GM12872 (cell line): ENCODE measurements around the gene KLHL3.
A peak's percentile ranks its signal among the peaks of the same experiment; 100 is the strongest.

ENCODE experiments used
- CTCF ChIP-seq: IDR thresholded peaks from 3 replicates; pipeline ENCODE4 v1.5.1; 2011; ENCODE audit warnings: low read depth, mild to moderate bottlenecking, low read length, moderate library complexity; ENCODE audit not compliant: insufficient read depth

The KLHL3 gene

GRCh38 chr5:137760294-137760693, 24.4 kb upstream of the KLHL3 start:
- TF ChIP-seq CTCF, result no peak

DNA sequence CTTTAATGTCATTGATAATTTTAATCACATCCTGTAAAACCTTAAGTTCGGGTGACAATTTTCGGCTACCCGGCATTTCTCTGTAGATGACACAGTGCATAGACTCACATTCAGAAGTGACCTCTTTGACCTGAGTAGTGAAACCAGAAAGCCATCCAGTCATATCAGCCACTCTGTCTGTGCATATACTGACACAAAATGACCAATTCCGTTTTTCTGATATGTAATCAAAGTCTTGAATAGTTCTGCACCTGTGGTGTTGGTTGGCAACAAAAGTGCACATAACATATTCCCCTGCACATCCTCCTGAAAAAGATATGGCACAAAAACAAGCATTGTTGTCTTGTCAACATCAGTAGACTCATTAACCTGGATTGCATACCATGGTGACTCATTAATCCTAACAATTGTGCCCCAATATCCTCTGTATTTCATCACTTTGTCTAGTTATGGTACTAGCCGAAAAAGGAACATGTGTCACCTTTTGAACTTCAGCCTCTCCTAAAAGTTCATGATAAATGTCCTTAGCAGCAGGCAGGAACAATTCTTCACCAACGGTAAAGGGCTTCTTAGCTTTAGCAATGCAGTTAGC, 22.9 kb upstream of the KLHL3 start:
- TF ChIP-seq CTCF, result no peak

GRCh38 chr5:137758121-137758520, 22.2 kb upstream of the KLHL3 start:
- no peak for TF ChIP-seq CTCF

GRCh38 chr5:137757634-137758033, 21.7 kb upstream of the KLHL3 start:
- no peak for TF ChIP-seq CTCF

DNA sequence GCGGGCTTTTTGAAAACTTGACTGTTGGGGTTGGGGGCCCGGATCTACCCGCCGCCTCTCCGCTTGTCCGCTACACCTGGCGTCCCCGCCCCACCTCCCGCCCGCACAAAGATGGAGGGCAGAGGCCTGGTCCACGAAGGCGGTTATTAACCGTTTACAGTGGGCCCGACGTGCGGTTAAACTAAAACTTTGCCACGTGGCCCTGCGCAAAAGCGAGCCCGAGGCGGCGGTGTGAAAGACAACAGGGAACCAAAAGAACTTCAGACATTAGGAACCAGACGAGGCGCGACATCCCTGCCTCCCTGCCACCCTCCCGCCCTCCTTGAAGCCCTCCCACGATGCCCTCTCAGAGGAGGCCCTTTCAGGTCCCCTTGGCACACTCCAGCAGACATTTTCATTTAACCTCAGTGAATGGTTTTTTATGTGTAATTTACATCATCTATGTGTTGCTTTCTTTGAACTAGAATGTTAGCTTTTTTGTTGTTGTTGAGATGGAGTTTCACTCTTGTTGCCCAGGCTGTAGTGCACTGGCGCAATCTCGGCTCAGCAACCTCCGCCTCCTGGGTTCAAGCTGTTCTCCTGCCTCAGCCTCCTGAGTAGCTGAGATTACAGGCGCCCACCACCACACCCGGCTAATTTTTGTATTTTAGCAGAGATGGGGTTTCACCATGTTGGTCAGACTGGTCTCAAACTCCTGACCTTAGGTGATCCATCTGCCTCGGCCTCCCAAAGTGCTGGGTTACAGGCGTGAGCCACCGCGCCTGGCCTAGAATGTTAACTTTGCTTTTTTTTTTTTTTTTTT, 19.3 kb upstream of the KLHL3 start:
- no peak for TF ChIP-seq CTCF

- TF ChIP-seq CTCF, result 0 out of 3 replicates have a peak, but pooled peaks have one; percentile 8
Measured at GRCh38 chr5:137754188-137754960, 18.5 kb upstream of the KLHL3 start, which contains the start of gene HNRNPA0. Gene HNRNPA0 (minus strand): TSS chr5:137754363. CDS start chr5:137754066, 297 bp downstream.

- no peak for TF ChIP-seq CTCF
Measured at GRCh38 chr5:137753691-137754187, 17.9 kb upstream of the KLHL3 start.
